Measurements from ENCODE around the gene LDB2. TPM values are rescaled to one million over a fixed set of nuclear protein-coding genes. Genes with fewer than 3 reads are reported as not detected.

LDB2 gene
- total RNA-seq, 1 experiment from 2014 or later = 8.0 TPM

DNA sequence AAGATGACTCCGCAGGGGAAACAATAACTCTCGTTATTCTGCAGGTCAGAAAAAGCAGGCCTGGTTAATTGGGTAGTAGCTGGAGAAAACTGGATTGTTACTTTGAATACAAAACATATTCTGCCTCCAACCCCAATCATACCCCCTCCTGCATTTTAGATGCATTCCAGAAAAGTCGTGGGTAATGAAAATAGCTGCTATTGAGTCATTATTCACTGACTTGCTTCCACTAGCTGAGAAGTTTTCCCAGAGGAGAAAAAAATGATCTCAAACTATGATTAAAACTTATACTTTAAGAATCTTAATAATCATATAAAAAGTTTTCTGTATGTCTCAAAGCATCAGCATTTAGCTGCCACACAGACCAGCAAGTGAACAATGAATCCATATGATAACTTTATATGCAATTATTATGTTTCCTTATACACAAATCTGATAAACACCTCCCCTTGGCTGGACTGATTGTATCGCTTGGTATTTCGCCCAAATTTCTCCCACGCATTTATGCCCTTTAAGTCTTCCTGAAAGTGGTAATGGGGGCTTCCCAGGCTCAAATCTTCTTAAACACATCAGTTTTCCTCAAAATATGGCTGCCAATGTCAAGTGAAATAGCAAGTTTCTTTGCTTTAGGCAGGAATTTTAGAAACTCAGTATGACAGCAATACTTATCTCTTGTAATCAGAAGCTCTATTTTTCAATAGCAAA, 181.0 kb downstream of the LDB2 start:
- H3K36me3 ChIP-seq = no peaks in the 10 kb centered on the region
- no peak overlapping the region for H3K27ac ChIP-seq
- no peaks in the 10 kb centered on the region for H3K27me3 ChIP-seq (replicated peaks)
- H3K4me1 ChIP-seq (replicated peaks) = peaks cover 29% of the 10 kb centered on the region
- no peaks in the 10 kb centered on the region; the same call in 1 of the 2 replicates for H3K9me3 ChIP-seq (replicated peaks)
- no peak for DNase-seq (ENCODE audit: low read depth in 1 of 2, low spot score in 2 of 2)
- H3K4me3 ChIP-seq = no peak overlapping the region

DNA sequence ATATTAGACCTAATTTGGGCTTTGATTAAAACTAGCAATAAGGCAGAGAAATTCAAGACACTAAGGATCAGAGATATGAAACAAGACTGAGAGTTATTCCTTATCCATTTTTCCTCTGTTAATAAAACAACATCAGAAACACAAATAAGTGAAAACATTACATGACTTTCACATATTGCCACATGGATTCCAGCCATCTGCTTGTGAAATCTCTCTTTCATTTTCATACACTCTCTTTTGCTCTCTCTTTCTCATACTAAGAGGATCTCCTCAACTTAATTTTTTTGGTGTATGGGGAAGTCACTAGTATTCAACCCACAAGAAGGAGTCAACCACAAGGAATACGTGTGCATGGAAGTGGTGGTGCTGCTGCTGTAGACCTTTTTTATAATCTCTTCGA, 183.0 kb downstream of the LDB2 start:
- Histone ChIP-seq H3K4me1 (replicated peaks) (peaks cover 12% of the 10 kb centered on the region), H3K36me3 (no peaks in the 10 kb centered on the region), H3K9me3 (replicated peaks) (no peaks in the 10 kb centered on the region; the same call in 1 of the 2 replicates), H3K4me3 (no peak overlapping the region), H3K27me3 (replicated peaks) (no peaks in the 10 kb centered on the region), H3K27ac (no peak overlapping the region)
- no peak for DNase-seq (ENCODE audit: low read depth in 1 of 2, low spot score in 2 of 2)

- Histone ChIP-seq H3K27ac (no peak overlapping the region), H3K27me3 (replicated peaks) (no peaks in the 10 kb centered on the region), H3K4me1 (replicated peaks) (peaks cover 12% of the 10 kb centered on the region), H3K4me3 (no peak overlapping the region), H3K36me3 (no peaks in the 10 kb centered on the region), H3K9me3 (replicated peaks) (no peaks in the 10 kb centered on the region; the same call in 1 of the 2 replicates)
- DNase-seq (ENCODE audit: low read depth in 1 of 2, low spot score in 2 of 2) = no peak
Observed at GRCh38 chr4:16714191-16714590, 184.3 kb downstream of the LDB2 start.

- Histone ChIP-seq H3K4me3 (no peak overlapping the region), H3K27ac (peak overlapping the region; percentile 21; the same call in 1 of the 2 replicates), H3K36me3 (no peaks in the 10 kb centered on the region), H3K9me3 (replicated peaks) (no peaks in the 10 kb centered on the region; the same call in 1 of the 2 replicates), H3K27me3 (replicated peaks) (no peaks in the 10 kb centered on the region), H3K4me1 (replicated peaks) (peaks cover 12% of the 10 kb centered on the region)
- DNase-seq (ENCODE audit: low read depth in 1 of 2, low spot score in 2 of 2) = no peak
Observed at GRCh38 chr4:16713696-16714095, 184.7 kb downstream of the LDB2 start.

DNA sequence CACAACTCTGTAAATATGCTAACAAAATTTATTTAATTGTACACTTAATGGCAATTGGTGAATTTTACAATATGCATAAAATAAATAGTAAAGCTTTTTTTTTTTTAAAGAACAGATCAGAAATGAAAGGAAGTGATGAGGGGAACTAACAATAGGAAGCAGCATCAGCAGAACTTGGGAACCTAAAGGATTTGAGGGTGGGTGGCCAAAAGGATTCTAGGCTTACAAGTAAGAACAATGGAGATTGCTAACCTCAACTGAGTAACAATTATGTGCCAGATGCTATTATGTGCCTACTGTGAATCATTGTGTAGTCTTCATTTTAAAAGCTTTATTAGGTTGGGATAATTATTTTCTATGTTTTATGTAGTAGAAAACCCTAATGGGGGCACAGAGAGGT, 185.2 kb downstream of the LDB2 start:
- Histone ChIP-seq H3K36me3 (no peaks in the 10 kb centered on the region), H3K4me1 (replicated peaks) (peaks cover 15% of the 10 kb centered on the region), H3K4me3 (no peak overlapping the region), H3K9me3 (replicated peaks) (no peaks in the 10 kb centered on the region; the same call in 1 of the 2 replicates), H3K27me3 (replicated peaks) (no peaks in the 10 kb centered on the region), H3K27ac (peak overlapping the region; percentile 21; the same call in 1 of the 2 replicates)
- peak in 1 of 2 experiments; percentile 69 for DNase-seq (ENCODE audit: low read depth in 1 of 2, low spot score in 2 of 2)

GRCh38 chr4:16710198-16710597, 188.2 kb downstream of the LDB2 start:
- Histone ChIP-seq H3K27ac (no peak overlapping the region), H3K9me3 (replicated peaks) (no peaks in the 10 kb centered on the region; the same call in 1 of the 2 replicates), H3K36me3 (no peaks in the 10 kb centered on the region), H3K27me3 (replicated peaks) (no peaks in the 10 kb centered on the region), H3K4me3 (no peak overlapping the region), H3K4me1 (replicated peaks) (peaks cover 40% of the 10 kb centered on the region)
- DNase-seq (ENCODE audit: low read depth in 1 of 2, low spot score in 2 of 2) = no peak

- Histone ChIP-seq H3K36me3 (no peaks in the 10 kb centered on the region), H3K27ac (peak overlapping the region; percentile 9), H3K4me1 (replicated peaks) (peaks cover 28% of the 10 kb centered on the region), H3K27me3 (replicated peaks) (no peaks in the 10 kb centered on the region), H3K9me3 (replicated peaks) (no peaks in the 10 kb centered on the region), H3K4me3 (no peak overlapping the region)
- DNase-seq (ENCODE audit: low read depth in 1 of 2, low spot score in 2 of 2) = peak in 1 of 2 experiments; percentile 42
Observed at GRCh38 chr4:16707874-16708273, 190.6 kb downstream of the LDB2 start.

- H3K9me3 ChIP-seq (replicated peaks) = no peaks in the 10 kb centered on the region
- H3K36me3 ChIP-seq = no peaks in the 10 kb centered on the region
- no peaks in the 10 kb centered on the region for H3K27me3 ChIP-seq (replicated peaks)
- peak overlapping the region; percentile 2 for H3K27ac ChIP-seq
- H3K4me1 ChIP-seq (replicated peaks) = peaks cover 27% of the 10 kb centered on the region
- peak in 1 of 2 experiments; percentile 50 for DNase-seq (ENCODE audit: low read depth in 1 of 2, low spot score in 2 of 2)
- H3K4me3 ChIP-seq = no peak overlapping the region
Observed at GRCh38 chr4:16706251-16706650, 192.2 kb downstream of the LDB2 start.

DNA sequence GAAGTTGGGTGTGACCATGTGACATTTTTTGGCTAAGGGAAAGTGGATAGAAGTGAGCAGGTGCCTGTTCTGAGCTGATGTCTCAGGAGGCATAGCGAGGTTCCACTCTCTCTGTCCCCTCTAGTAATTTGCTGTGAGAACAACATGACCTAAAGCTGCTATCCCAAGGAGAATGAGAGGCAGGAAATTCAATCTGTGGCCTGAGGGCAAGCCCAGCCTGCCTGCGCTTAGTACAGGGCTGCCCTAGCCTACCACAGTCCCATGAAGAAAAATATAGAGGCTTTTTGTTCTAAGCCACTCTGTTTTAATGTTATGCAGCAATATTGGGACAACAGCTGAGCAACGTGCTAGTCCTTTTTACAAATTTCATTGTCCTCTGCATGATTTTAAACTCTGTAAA, 193.1 kb downstream of the LDB2 start:
- H3K36me3 ChIP-seq = no peaks in the 10 kb centered on the region
- H3K4me3 ChIP-seq = no peak overlapping the region
- H3K9me3 ChIP-seq (replicated peaks) = no peaks in the 10 kb centered on the region
- no peak overlapping the region for H3K27ac ChIP-seq
- no peak for DNase-seq (ENCODE audit: low read depth in 1 of 2, low spot score in 2 of 2)
- peaks cover 27% of the 10 kb centered on the region for H3K4me1 ChIP-seq (replicated peaks)
- H3K27me3 ChIP-seq (replicated peaks) = no peaks in the 10 kb centered on the region

GRCh38 chr4:16704489-16704888, 194.0 kb downstream of the LDB2 start:
- H3K36me3 ChIP-seq = no peaks in the 10 kb centered on the region
- DNase-seq (ENCODE audit: low read depth in 1 of 2, low spot score in 2 of 2) = no peak
- H3K27me3 ChIP-seq (replicated peaks) = no peaks in the 10 kb centered on the region
- H3K4me3 ChIP-seq = no peak overlapping the region
- H3K9me3 ChIP-seq (replicated peaks) = no peaks in the 10 kb centered on the region
- H3K27ac ChIP-seq = no peak overlapping the region
- peaks cover 27% of the 10 kb centered on the region for H3K4me1 ChIP-seq (replicated peaks)

- Histone ChIP-seq H3K4me3 (no peak overlapping the region), H3K9me3 (replicated peaks) (no peaks in the 10 kb centered on the region), H3K4me1 (replicated peaks) (peaks cover 14% of the 10 kb centered on the region), H3K27me3 (replicated peaks) (no peaks in the 10 kb centered on the region), H3K36me3 (no peaks in the 10 kb centered on the region), H3K27ac (no peak overlapping the region)
- DNase-seq (ENCODE audit: low read depth in 1 of 2, low spot score in 2 of 2) = no peak
Observed at GRCh38 chr4:16695896-16696295, 202.5 kb downstream of the LDB2 start.

DNA sequence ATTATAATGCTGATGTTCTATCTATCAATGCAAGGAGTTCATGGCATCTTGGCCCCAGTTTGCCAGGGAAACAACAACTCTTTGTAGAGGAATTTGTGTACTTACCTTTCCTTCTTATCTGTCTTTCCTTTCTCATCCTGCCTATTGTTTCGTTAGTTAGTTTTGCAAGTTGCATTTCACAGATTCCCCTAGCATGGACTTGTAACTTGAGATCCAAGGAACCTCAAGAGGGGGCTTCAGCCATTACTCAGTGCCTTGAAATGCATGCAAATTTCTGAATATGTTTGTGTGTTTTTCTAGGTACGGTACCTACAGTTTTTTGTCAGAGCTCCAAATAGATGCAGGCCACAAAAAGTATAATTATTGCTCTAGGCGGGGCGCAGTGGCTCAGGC, 203.6 kb downstream of the LDB2 start:
- H3K36me3 ChIP-seq = no peaks in the 10 kb centered on the region
- no peak overlapping the region for H3K27ac ChIP-seq
- DNase-seq (ENCODE audit: low read depth in 1 of 2, low spot score in 2 of 2) = no peak
- H3K4me3 ChIP-seq = no peak overlapping the region
- H3K4me1 ChIP-seq (replicated peaks) = peaks cover 14% of the 10 kb centered on the region
- H3K27me3 ChIP-seq (replicated peaks) = no peaks in the 10 kb centered on the region
- H3K9me3 ChIP-seq (replicated peaks) = no peaks in the 10 kb centered on the region

DNA sequence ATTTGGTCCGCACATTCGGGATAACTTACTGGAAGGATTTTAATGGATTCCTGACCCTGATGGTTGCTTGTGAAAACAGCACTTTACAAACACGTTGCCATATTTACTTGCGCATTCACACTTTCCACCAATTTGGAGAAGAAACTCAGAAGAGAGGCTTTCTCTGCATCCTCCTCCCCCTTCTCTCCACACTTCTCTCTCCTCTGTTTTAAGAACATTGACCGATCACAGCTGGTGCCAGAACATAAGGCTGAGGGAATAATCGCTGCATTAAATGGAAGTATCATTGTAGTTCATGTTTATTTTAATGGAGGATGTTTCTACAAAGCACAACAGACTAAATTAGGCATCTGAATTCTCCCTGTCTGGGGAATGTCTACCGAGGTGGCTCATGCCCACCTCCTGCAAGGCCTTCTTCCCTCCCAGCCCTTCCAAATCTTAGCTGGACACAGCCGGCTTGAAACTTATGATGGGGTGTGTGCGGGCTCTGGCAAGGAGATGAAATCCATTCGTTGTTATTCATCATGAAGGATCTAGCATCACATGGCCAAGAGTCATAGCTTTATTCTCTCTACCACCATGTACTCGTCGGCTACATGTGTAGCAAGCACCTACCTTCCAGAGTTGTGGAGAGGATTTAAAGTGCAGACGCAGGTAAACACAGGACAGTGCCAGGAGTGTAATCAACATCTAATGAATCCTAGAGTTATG, 204.1 kb downstream of the LDB2 start:
- Histone ChIP-seq H3K36me3 (no peaks in the 10 kb centered on the region), H3K9me3 (replicated peaks) (no peaks in the 10 kb centered on the region), H3K4me1 (replicated peaks) (peaks cover 14% of the 10 kb centered on the region), H3K4me3 (no peak overlapping the region), H3K27me3 (replicated peaks) (no peaks in the 10 kb centered on the region), H3K27ac (no peak overlapping the region)
- no peak for DNase-seq (ENCODE audit: low read depth in 1 of 2, low spot score in 2 of 2)

GRCh38 chr4:16693641-16694040, 204.8 kb downstream of the LDB2 start:
- no peak overlapping the region for H3K27ac ChIP-seq
- no peaks in the 10 kb centered on the region for H3K27me3 ChIP-seq (replicated peaks)
- no peak for DNase-seq (ENCODE audit: low read depth in 1 of 2, low spot score in 2 of 2)

More at GRCh38 chr4:16693641-16694040, 204.8 kb downstream of the LDB2 start:
- no peaks in the 10 kb centered on the region for H3K36me3 ChIP-seq
- no peak overlapping the region for H3K4me3 ChIP-seq
- H3K9me3 ChIP-seq (replicated peaks) = no peaks in the 10 kb centered on the region
- H3K4me1 ChIP-seq (replicated peaks) = peaks cover 14% of the 10 kb centered on the region

All from SJSA1 (cell line).